Fibroblast of lung (primary cell): ENCODE data around the gene SEMA5B.

Experiments used
- CTCF ChIP-seq, 2 donors: IDR thresholded peaks in 1 of 2; conservative IDR thresholded peaks in 1 of 2; 1 replicate in 1 of 2; 2 replicates in 1 of 2; pipeline ENCODE4 v1.5.1; 2011 to 2012; ENCODE audit warnings: low read length in 2 of 2, control low read depth in 1 of 2, inconsistent platforms in 1 of 2, low read depth in 1 of 2, mild to moderate bottlenecking in 1 of 2
- EZH2 ChIP-seq: IDR thresholded peaks from 2 replicates; pipeline ENCODE4 v1.5.1; 2012; ENCODE audit warnings: low read length, control low read depth, mild to moderate bottlenecking; ENCODE audit errors: missing control alignments

GRCh38 chr3:123015596-123015995 lies 12.0 kb downstream of the SEMA5B start:
- TF ChIP-seq CTCF (conservative IDR thresholded peaks at IDR 0.05 in 1 of 2, IDR thresholded peaks at IDR 0.05 in 1 of 2; ENCODE audit: low read depth in 1 of 2, low read length in 2 of 2): no peak
- TF ChIP-seq EZH2: no peak
